K562 treated with DMSO at 1 percent for 48 hours (cell line): ENCODE results near the gene SSX4B. TPM values are rescaled to one million over a fixed set of nuclear protein-coding genes. Genes with fewer than 3 reads are reported as not detected.

ENCODE experiments used
- total RNA-seq: library from RNA; unstranded; fragments of 300-600 nt; gene quantifications from 2 replicates; pipeline ENCODE4 v1.2.3, GENCODE V29; 2022; ENCODE audit warnings: low replicate concordance; ENCODE audit errors: extremely low read depth

The SSX4B gene, protein sequence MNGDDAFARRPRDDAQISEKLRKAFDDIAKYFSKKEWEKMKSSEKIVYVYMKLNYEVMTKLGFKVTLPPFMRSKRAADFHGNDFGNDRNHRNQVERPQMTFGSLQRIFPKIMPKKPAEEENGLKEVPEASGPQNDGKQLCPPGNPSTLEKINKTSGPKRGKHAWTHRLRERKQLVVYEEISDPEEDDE
- total RNA-seq, result not detected in 2 replicates

DNA sequence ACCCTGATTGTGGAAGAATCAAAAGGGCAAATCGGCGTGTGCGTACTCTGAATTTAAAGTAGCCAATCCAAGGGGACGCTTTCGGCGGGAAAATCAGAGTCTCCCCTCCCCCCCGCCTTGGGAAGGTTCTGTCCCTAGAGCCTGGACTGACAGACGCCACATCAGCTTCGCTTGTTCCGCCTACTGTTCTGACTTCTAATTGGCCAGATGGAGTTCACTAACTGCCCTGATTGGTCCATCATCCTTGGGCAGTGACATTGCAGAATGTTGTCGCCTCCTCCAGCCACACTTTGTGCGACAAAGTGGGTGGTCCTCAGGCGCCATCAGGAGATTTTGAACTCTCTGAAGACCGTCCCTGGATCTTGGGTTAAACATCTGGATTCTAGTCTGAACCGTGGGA, at the start of gene SSX4B:
SSX4B (minus strand) TSS at position 101 of the 400 bp plus-strand sequence. CDS start 588 bp downstream, outside the sequence.

DNA sequence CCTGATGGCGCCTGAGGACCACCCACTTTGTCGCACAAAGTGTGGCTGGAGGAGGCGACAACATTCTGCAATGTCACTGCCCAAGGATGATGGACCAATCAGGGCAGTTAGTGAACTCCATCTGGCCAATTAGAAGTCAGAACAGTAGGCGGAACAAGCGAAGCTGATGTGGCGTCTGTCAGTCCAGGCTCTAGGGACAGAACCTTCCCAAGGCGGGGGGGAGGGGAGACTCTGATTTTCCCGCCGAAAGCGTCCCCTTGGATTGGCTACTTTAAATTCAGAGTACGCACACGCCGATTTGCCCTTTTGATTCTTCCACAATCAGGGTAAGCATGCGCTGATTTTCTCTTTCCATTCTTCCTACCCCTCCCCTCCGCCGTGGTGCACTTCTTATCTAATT, 28.5 kb downstream of the SSX4B start, which contains the start of gene SSX4:
SSX4 (plus strand) TSS at position 301 of the 400 bp plus-strand sequence. CDS start 515 bp downstream, outside the sequence.

DNA sequence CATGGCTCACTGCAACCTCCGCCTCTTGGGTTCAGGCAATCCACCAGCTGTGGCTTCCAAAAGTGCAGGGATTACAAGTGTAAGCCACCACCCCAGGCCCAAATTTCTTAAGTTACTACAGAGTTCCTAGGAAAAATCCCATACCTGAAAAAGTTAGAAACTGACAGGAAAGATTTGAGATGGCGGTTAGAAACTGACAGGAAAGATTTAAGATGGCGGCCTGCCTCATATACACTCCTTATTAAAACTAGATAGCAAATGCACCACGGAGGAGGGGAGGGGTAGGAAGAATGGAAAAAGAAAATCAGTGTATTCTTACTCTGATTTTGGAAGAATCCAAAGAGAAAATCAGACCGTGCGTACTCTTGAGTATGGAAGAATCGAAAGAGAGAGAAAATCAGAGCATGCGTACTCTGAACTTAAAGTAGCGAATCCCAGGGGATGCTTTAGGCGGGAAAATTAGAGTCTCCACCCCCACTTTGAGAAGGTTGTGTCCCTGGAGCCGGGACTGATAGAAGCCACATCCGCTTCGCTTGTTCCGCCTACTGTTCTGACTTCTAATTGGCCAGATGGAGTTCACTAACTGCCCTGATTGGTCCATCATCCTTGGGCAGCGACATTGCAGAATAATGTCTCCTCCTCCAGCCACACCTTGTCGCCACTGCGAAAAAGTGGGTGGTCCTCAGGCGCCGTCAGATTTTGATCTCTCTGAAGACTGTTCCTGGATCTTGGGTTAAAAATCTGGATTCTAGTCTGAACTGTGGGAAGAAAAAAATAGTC, 55.3 kb downstream of the SSX4B start, which contains the start of gene SSX3:
SSX3 (minus strand) TSS at position 389 of the 780 bp plus-strand sequence. CDS start 1,454 bp downstream, outside the sequence.

Other genes starting within 250 kb of the SSX4B start
- not detected in 2 replicates for gene SSX5, start 215.2 kb downstream of the SSX4B start, total RNA-seq
- gene SSX1, start 156.6 kb downstream of the SSX4B start, total RNA-seq, result not detected in 2 replicates
- gene SSX3, start 55.3 kb downstream of the SSX4B start, total RNA-seq, result not detected in 2 replicates
- not detected in 2 replicates for gene SSX4, start 28.4 kb downstream of the SSX4B start, total RNA-seq
- gene SLC38A5, start 58.3 kb upstream of the SSX4B start, total RNA-seq, result not detected in 2 replicates
- not detected in 2 replicates for gene FTSJ1, start 64.2 kb upstream of the SSX4B start, total RNA-seq
- not detected in 2 replicates for gene PORCN, start 97.0 kb upstream of the SSX4B start, total RNA-seq
- not detected in 2 replicates for gene EBP, start 109.8 kb upstream of the SSX4B start, total RNA-seq
- not detected in 2 replicates for gene TBC1D25, start 127.8 kb upstream of the SSX4B start, total RNA-seq
- not detected in 2 replicates for gene RBM3, start 162.5 kb upstream of the SSX4B start, total RNA-seq
- not detected in 2 replicates for gene WDR13, start 185.5 kb upstream of the SSX4B start, total RNA-seq